Measurements from ENCODE around the gene USP34.
"Not testable (repeated sequence)": the region's sequence is repeated elsewhere in the genome, so short reads cannot be mapped to it uniquely, and the experiment has no call there.

USP34 gene

DNA sequence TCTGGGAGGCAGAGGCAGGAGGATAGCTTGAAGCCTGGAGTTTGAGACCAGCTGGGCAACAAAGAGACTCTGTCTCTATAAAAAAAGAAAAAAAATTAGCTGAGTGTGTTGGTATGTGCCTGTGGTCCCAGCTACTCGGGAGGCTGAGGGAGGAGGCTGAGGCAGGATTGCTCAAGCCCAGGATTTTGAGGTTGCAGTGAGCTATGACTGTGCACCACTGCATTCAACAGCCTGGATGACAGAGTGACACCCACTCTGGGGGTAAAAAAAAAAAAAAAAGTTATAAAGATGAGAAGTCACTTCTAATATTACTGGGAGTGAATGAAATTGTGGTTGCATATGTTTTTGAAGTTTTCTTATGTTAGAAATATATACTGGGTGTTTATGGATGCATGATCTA is 237.3 kb downstream of the USP34 start:
- no peak for DNase-seq

DNA sequence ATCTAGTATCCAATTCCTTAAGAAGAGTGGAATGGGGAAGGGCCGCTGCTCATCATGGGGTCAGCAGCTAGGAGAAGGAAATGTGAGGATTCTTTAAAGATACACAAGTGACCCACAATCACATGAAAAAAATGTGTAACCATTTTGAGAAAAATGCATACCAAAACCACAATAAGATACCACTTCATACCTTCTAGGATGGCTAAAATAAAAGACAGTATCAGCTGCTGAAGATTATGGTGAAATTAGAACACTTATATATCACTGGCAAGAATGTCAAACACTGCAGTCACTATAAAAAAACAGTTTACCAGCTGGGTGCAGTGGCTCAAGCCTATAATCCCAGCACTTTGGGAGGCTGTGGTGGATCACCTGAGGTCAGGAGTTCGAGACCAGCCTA is 241.0 kb downstream of the USP34 start:
- DNase-seq, result no peak

DNA sequence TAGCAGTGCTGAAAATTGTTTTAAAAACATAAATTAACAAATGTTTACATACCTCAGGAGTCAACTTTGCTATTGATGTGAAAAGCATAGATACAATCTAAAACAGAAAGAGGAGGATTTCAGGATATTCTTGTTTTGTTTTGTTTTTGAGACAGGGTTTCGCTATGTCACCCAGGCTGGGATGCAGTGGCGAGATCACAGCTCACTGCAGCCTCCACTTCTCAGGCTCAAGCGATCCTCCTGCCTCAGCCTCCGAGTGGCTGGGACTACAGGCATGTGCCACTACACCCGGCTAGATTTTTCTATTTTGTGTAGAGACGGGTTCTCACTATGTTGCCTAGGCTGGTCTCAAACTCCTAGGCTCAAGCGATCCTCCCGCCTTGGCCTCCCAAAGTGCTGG is 248.3 kb downstream of the USP34 start:
- no peak for DNase-seq

DNA sequence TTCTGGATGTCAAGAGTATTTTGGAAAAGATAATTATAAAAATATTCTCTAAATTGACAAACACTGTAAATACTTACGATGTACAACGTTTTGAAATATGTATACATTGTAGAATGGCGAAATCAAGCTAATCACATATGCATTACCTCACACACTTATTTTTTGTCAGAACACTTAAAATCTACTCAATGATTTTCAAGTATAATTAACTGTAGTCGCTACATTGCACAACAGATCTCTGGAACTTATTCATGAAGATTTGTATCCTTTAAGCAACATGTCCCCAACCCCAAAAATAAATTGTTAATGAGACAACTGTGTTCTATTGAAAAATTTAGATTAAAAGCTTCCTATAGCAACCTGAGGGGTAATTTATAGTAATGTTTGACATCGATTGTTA is 249.1 kb downstream of the USP34 start:
- DNase-seq, result no peak

DNA sequence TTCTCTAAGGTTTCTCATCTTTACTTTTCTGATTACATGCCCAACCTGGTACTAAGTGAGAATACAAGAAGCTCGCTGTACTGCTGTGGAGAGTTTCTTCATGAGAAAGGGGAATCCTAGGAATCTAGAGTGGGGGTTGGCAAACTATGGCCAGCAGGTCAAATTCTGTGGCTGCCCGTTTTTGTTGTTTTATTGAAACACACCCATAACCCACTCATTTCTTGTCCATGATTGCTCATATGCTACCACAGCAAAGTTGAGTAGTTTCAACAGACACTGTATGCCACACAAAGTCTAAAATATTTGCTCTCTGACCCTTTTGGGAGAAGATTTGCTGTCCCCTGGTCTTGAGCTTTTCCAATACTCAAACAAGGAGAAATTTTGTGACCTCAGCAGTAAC is 250.1 kb downstream of the USP34 start:
- no peak for DNase-seq

DNA sequence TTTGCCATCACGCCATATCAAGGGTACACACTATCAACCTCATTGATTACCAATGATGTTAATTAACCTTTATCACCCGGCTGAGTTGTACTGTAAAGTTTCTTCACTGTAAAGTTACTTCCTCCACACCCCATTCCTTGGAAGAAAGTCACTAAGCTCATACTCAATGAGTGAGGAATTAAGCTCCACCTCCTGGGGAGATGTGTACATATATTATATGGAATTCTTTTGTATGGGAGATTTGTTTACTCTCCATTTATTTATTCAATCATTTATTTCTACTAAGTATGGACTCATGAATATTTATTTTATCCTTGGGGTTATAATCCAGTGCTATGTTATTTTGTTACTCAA is 252.1 kb downstream of the USP34 start:
- DNase-seq, result no peak

DNA sequence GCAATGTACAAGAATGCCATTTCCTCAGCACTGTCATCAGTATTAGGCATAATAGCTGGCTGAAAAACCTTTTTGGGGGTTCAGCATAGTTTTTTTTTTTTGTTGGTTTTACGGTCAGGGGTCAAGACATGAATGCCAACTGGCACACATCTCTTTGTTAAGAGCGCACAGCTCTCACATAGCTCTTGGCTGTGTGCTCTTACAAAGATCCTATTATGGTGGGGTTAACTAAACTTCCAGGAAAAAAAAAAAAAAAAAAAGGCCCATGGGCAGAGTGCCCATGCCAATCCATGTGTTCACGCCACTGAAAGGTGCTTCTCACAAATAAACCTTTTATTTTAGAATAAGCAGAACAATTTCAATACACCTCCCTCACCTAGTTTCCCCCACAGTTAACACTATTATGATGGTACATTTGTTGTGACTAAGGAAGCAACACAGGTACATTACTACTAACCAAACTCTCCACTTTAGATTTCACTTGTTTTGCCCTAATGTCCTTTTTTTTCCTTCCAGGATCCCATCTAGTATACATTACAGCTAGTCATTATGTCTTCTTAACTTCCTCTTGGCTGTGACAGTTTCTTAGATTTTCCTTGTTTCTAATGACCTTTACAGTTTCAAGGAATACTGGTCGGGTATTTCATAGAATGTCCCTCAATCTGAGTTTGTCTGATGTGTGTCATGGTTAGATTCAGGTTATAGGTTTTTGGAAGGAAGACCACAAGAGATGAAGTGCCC is 252.6 kb downstream of the USP34 start:
- no peak for DNase-seq

DNA sequence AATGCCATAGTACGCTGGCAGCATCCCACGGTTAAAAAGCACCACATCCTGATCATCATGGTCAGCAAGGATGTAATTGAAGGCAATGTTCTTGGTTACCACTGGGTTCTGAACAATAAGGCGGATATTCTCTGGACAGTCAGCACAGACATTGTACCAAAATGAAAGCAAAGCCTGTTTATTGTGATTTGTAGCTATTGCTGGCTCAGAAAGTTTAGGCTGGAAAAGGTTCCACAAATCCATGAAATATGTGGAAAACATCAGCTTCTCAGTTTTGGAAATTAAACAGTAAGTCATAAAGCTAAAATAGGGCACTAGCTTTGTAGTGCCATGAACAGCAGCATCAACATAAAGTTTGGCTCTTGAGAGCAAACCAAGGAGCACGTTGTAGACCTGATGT is 256.7 kb downstream of the USP34 start:
- DNase-seq, result no peak

DNA sequence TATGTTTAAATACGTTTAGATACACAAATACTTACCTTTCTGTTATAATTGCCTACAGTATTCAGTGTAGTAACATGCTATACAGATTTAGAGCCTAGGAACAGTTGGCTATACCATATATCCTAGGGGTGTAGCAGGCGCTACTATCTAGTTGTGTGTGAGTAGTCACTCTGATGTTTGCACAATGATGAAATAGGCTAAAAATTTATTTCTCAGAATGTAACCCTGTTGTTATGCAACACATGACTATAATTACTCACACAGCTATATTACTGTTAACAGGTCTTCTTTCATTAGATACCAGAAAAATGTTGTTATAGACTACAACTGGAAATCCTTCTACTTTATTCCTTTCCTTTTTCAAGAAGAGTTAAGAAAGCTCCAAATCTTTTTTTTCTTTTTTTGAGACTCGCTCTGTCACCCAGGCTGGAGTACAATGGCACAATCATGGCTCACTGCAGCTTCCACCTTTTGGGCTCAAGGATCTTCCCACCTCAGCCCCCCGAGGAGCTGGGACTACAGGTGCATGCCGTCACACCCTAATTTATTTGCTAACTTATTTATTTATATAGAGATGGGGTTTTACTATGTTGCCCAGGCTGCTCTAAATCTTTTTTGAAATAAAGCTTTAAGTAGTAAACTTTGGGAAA is 260.4 kb downstream of the USP34 start:
- no peak for DNase-seq

DNA sequence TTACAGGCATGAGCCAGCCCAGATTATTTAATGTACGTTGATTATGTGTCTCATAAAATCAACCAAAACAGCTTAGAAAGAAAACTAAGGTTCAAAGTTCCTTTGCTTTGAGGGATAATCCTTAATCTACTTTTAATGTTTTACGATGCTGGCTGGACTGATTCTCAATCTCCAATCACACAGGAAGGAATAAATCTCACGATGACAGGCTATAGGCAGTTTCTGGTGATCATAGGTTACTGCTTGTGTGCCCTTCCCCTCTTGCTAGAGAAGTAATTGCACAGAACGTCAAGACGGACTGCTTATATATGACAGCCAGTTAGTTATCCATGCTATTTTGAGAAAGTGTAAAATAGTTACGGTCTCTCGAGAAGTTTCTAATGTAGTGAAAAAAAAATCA is 265.8 kb downstream of the USP34 start:
- no peak for DNase-seq

DNA sequence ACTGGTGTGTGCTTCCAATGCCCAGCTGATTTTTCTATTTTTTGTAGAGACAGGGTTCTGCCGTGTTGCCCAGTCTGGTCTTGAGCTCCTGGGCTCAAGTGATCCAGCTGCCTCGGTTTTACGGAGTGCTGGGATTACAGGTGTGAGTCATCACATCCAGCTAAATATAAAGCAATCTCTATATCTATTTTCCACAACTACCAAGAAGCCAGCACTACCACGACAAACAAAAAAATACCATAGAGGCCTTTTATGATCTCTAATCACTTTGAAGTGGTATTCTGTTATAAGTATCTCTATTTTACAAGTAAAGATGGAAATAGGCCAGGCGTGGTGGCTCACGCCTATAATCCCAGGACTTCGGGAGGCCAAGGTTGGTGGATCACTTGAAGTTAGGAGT is 274.2 kb downstream of the USP34 start:
- no peak for DNase-seq

DNA sequence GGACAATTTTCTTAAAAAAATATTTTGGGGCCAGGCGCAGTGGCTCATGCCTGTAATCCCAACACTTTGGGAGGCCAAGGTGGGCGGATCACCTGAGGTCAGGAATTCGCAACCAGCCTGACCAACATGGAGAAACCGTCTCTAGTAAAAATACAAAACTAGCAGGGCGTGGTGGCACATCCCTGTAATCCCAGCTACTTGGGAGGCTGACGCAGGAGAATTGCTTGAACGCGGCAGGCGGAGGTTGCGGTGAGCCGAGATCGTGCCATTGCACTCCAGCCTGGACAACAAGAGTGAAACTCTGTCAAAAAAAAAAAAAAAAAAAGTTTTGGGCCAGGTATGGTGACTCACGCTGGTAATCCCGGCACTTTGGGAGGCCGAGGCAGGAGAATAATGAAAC is 276.2 kb downstream of the USP34 start:
- not testable (repeated sequence) for DNase-seq

DNA sequence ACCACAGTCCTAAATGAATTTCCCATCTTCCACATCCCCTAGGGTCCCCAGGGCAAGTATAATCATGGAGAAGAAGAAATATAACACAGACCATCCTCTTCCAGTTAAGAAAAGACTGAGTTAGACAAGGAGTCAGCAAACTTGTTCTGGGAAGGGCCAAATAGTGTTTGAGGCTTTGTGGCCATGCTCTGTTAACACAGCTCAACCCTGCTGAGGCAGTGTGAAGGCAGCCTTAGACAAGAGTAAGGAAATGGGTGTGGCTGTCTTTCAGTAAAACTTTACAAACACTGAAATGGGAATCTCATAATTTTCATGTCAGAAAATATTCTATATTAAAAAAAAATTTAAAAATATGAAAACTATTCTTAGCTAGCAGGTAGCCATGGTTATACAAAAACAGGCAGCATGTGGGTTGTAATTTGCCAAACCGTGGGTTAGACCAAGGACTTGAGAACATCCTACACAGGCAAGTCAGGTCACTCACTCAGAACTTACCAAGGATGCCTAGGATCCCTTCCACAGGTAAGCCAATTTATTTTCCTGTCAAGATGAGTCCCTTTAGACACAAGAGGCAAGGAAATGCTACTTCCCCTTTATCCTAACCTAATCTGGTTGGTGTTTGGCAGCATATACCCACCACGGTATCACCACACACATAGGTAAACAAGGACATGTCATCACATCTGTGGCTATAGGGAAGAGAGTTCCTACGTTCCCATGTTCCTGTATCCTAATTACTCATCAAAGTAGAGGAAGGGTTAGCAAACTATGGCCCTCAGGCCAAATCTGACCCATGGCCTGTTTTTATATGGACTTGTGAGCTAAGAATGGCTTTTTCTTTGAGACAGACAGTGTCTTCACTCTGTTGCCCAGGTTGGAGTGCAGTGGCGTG is 277.0 kb downstream of the USP34 start:
- peak; percentile 44 for DNase-seq

DNA sequence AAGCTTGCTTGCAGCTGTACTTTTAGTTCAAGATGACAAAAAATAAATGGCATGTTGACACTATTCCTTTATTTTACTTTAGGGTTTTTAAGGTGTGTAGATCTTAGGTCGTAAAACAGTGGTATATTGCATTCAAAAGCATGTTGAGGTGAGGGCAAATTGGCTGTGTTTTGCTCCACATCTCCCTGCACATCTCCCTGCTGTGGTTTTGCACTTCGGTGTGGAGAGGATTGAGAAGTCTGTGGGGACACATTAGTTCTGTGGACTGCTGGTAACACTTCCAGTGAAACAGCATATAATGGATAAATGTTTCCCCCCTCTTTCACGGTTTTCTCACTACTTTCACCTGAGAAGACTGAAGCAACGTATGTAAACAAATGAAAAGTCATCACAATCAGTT is 283.8 kb downstream of the USP34 start:
- DNase-seq, result no peak

DNA sequence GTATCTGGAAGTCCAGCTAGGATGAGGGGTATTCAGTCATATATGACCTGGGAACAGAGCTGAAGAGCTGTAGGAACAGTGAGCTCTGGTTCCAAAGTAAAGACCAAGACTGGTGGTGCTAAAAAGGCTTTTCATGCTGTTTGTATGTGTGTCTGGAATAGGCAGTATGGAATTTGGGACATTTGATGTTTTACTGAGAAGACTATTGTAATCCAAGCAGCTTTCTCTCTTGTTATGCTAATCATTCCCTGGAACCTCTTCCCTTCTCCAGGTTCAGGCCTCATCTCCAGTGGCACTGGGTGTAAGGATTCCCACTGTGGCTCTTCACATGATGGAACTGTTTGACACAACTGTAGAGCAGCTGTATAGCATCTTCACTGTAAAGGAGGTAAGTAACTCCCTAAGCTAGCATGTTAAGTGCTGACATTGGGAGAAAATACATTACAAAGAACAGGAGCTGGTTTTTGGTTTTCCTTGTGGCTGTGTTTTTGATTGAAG is 285.6 kb downstream of the USP34 start:
- no peak for DNase-seq

DNA sequence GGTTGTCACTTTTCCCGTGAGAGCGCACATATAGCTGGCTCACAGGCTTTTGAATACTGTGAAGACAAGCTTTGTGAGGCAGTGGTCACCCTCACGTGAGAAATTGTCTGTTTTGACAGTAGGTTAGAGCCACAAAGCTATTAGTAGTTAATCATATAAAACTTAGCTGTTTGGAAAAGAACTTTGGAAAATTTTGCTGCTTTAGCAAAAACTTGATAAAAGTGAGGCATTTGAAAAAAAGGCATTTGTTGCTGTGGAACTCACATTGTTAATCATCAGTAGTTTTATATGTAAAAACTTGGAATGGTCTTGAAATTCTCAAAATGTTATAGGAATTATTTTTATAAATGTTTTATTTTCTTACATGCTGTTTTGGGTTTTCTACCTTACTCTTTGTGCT is 286.6 kb downstream of the USP34 start:
- DNase-seq, result no peak

DNA sequence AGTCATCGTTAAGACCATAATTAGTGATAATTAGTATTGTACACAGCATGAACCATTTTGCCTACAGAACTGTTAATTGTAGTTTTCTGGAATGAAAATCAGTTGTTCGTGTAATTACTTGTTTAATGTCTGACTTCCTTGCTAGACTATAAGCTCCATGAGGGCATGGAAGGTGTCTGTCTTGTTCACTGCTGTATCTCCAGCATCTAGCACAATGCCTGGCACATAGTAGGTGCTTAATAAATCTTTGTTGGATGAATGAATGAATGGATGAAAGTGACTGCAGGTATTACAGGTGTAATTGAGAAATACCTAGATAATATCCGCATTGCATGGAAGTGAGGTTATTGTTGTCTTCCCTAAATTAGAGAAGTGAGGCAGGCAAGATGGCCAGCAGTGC is 287.1 kb downstream of the USP34 start:
- DNase-seq, result no peak

DNA sequence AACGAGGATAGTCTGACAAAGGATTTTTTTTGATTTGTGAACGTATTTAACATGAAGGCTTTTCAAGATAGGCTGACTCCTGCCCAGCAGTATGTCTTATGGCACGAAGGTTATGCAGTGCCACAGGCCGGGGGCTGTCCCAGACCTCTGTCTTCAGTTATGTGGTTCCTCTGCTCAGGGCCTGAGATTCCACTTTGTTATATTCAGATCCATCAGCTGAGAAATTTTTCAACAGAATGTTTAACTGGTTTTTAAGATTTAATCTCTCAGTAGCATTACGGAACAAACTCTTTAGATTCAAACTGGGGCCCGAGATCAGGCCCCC is 288.9 kb downstream of the USP34 start:
- DNase-seq, result no peak

DNA sequence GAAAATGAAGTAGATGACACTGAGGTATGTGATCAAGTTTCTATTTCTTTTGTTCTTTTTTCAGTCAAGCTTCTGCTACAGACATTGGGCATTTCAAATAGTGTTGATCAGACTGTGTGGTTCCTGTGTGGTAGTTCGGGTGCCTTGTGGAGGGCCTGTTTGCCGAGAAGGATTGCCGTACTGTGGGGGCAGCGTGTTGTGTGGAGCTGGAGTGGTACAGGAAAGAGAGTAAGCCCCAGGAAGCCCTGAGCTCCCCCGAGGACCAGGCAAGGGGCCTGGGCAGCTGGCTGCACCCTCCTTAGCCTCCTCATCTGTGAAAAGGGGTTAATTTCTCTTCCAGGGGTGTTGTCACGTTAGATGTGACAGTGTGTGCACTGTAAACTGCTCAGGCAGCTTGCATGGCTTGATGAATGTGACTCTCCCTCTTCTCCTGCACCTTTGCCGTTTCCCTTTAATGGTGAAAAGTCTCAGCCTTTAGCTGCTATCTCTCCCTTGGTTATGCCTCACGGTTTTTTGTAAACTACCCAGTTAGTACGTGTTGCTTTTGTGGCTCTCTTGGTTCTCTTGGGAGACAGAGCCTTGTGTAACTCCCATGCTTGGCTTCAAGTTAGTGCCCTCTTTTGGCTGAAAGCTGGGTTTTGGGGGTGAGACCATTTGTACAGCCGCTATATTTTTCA is 289.4 kb downstream of the USP34 start:
- DNase-seq, result no peak

DNA sequence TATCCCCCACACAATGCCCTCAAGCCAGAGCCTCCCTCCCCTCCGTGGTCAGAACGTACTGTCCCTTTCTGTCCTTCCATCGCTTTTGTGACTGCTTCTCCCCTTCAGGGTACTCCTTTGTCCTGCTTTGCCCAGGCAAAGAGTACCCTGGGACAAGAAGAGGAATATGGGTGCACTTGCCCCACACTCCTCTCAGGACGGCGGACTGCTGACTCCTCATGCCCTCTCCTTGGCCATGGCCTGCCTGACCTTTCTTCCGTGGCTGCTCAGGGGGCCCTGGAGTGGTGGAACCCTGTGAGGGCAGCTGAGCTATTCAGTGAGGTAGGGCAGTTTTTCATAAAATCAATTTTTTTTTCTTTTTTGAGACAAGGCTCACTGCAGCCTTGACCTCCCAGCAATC is 290.2 kb downstream of the USP34 start:
- DNase-seq, result no peak

DNA sequence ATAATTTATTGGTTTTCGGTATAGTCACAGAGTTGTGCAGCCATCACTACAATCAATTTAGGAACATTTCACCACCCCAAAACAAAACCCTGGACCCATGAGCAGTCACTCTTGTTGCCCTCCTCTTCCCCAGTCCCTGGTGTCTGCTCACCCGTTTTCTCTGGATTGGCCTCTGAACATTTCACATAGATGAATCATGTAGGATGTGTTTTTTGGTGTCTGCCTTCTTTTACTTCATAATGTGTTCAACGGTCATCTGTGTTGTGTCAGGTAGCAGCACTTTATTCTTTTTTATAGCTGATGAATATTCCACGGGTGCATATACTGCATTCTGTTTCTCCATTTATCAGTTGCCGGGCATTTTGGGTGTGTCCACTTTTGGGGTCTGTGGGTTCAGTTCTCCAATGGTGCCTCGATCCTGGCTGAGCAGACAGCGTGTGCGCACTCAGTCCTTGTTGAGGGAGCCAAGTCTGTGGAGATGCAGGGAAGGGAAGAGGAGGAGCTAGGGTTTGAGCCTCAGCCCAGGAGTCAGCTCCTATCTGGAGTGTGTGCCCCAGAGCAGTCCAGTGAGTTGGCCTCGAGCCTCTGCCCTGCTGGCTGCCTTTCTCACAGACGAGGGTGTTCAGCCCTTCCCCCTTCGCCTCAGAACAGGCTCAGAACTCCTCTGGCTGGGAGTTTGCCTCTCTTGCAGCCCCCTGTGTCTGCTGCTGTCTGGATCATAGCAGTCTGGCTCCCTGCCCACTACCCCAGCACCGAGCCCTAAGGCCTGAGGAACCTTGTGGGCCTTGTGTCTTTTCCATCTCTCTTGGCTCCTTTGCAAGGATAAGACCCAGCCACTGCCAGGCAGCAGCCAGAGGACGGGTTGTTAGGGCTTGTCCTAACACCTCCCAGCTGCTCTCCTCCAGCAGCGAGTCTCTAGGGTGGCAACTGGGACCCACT is 290.9 kb downstream of the USP34 start:
- no peak for DNase-seq

All from CD4-positive, alpha-beta T cell treated with Interleukin-21 for 1 hour (primary cell).